ENCODE results near the gene AOPEP. TPM values are rescaled to one million over a fixed set of nuclear protein-coding genes. Genes with fewer than 3 reads are reported as not detected.

The AOPEP gene
- total RNA-seq, 4 donors from 2014 or later: 149 to 306 (median 193) TPM

- WGBS: 87% methylated on average over 3 of the region's 3 CpGs
- DNase-seq (ENCODE audit: low spot score in 2 of 2): no peak
- no peak for TF ChIP-seq CTCF (IDR thresholded peaks at IDR 0.05)
- TF ChIP-seq EP300 (IDR thresholded peaks at IDR 0.05): no peak
- no peak for TF ChIP-seq POLR2AphosphoS5 (IDR thresholded peaks at IDR 0.05)
- no peak for TF ChIP-seq POLR2A (IDR thresholded peaks at IDR 0.05)
Measured at GRCh38 chr9:94896512-94896911, 170.0 kb downstream of the AOPEP start.

GRCh38 chr9:94899464-94900221 lies 173.1 kb downstream of the AOPEP start:
- Histone ChIP-seq H3K4me1 (peaks cover 38% of the 10 kb centered on the region), H3K9me3 (no peaks in the 10 kb centered on the region), H3K27ac (peak overlapping the region; percentile 72), H3K4me3 (no peak overlapping the region), H3K36me3 (no peaks in the 10 kb centered on the region), H3K27me3 (no peaks in the 10 kb centered on the region)
- WGBS: 94% methylated on average over 8 of the region's 8 CpGs
- TF ChIP-seq EP300 (IDR thresholded peaks at IDR 0.05) (no peak), CTCF (IDR thresholded peaks at IDR 0.05) (no peak), POLR2AphosphoS5 (IDR thresholded peaks at IDR 0.05) (no peak), POLR2A (IDR thresholded peaks at IDR 0.05) (no peak)
- DNase-seq (ENCODE audit: low spot score in 2 of 2): no peak

More at GRCh38 chr9:94896512-94896911, 170.0 kb downstream of the AOPEP start:
- Histone ChIP-seq H3K4me1 (peaks cover 31% of the 10 kb centered on the region), H3K27me3 (no peaks in the 10 kb centered on the region), H3K9me3 (no peaks in the 10 kb centered on the region), H3K4me3 (no peak overlapping the region), H3K36me3 (no peaks in the 10 kb centered on the region), H3K27ac (no peak overlapping the region)

- WGBS: 32% methylated on average over 10 of the region's 10 CpGs
Measured at GRCh38 chr9:94900222-94901018, 173.9 kb downstream of the AOPEP start.

GRCh38 chr9:94901019-94901363 lies 174.5 kb downstream of the AOPEP start:
- Histone ChIP-seq H3K4me3 (no peak overlapping the region), H3K9me3 (no peaks in the 10 kb centered on the region), H3K27me3 (no peaks in the 10 kb centered on the region), H3K27ac (peak overlapping the region; percentile 72), H3K4me1 (peaks cover 38% of the 10 kb centered on the region), H3K36me3 (no peaks in the 10 kb centered on the region)
- TF ChIP-seq POLR2A (IDR thresholded peaks at IDR 0.05): no peak
- TF ChIP-seq EP300 (IDR thresholded peaks at IDR 0.05): no peak
- TF ChIP-seq CTCF (IDR thresholded peaks at IDR 0.05): no peak
- no peak for TF ChIP-seq POLR2AphosphoS5 (IDR thresholded peaks at IDR 0.05)
- WGBS: 62% methylated on average over 4 of the region's 4 CpGs
- DNase-seq (ENCODE audit: low spot score in 2 of 2): no peak

More at GRCh38 chr9:94900222-94901018, 173.9 kb downstream of the AOPEP start:
- H3K27ac ChIP-seq: peak overlapping the region; percentile 72
- no peak for DNase-seq (ENCODE audit: low spot score in 2 of 2)
- H3K4me3 ChIP-seq: peak overlapping the region; percentile 7
- no peaks in the 10 kb centered on the region for H3K27me3 ChIP-seq
- peak in 1 of 3 donors; percentile 15 for TF ChIP-seq POLR2AphosphoS5 (IDR thresholded peaks at IDR 0.05)
- TF ChIP-seq EP300 (IDR thresholded peaks at IDR 0.05): peak; percentile 31
- TF ChIP-seq POLR2A (IDR thresholded peaks at IDR 0.05): no peak
- no peaks in the 10 kb centered on the region for H3K9me3 ChIP-seq
- H3K36me3 ChIP-seq: no peaks in the 10 kb centered on the region
- H3K4me1 ChIP-seq: peaks cover 38% of the 10 kb centered on the region

- TF ChIP-seq POLR2A (IDR thresholded peaks at IDR 0.05): no peak
- no peak for TF ChIP-seq POLR2AphosphoS5 (IDR thresholded peaks at IDR 0.05)
- TF ChIP-seq EP300 (IDR thresholded peaks at IDR 0.05): no peak
- no peak for TF ChIP-seq CTCF (IDR thresholded peaks at IDR 0.05)
- Histone ChIP-seq H3K4me1 (peaks cover 40% of the 10 kb centered on the region), H3K9me3 (no peaks in the 10 kb centered on the region), H3K27me3 (no peaks in the 10 kb centered on the region), H3K4me3 (no peak overlapping the region), H3K27ac (no peak overlapping the region), H3K36me3 (no peaks in the 10 kb centered on the region)
- WGBS: 74% methylated on average over 2 of the region's 2 CpGs
- no peak for DNase-seq (ENCODE audit: low spot score in 2 of 2)
Measured at GRCh38 chr9:94903961-94904421, 177.5 kb downstream of the AOPEP start.

All from suprapubic skin (tissue), 4 donors.